HCT116 (cell line): ENCODE data around the gene SCPEP1. TPM values are rescaled to one million over a fixed set of nuclear protein-coding genes. Genes with fewer than 3 reads are reported as not detected.

Source experiments
- ATAC-seq: fragments of 200-7000 bp; cut with Tn5 transposase; 2 replicates; pipeline ENCODE4 v1.9.1; 2020; ENCODE audit warnings: mild to moderate bottlenecking, moderate library complexity
- BruUV-seq: library from RNA; stranded (reverse); fragments of 400-500 nt; replicated peaks from 2 replicates; lab custom pipeline; 2021; lab: Mats Ljungman, UMichigan
- CTCF ChIA-PET: fragments of 300-600 bp; sonication (Branson Sonifier 250); formaldehyde crosslinking; loops from one replicate; lab custom pipeline; 2021; ENCODE audit warnings: antibody characterized with exemption; lab: Charles Lee
- POLR2A ChIA-PET: fragments of 300-600, 350-600 bp; sonication (Branson Sonifier 250); formaldehyde crosslinking; loops from one replicate; lab custom pipeline; 2021; ENCODE audit warnings: antibody characterized with exemption; lab: Charles Lee
- RAD21 ChIA-PET, 2 experiments: fragments of 300-600 bp; sonication (Branson Sonifier 250); formaldehyde crosslinking; loops; one replicate each; lab custom pipeline; 2023; ENCODE audit warnings: low total read pairs in 2 of 2; ENCODE audit not compliant: uncharacterized antibody in 2 of 2, unreplicated experiment in 2 of 2, low non-redundant PET in 1 of 2; lab: Charles Lee
- DNase-seq: peaks from one replicate; pipeline ENCODE4 v3.0.0-alpha.2; 2010; ENCODE audit warnings: low read depth, low spot score
- H2AFZ ChIP-seq: fragments of 200-600 bp; shearing (Covaris generic), sonication (generic); 2 replicates; pipeline ENCODE4 v1.6.1; 2017; ENCODE audit warnings: low read depth, mixed run types, mixed read lengths, antibody characterized with exemption, low read length; ENCODE audit not compliant: poor library complexity, severe bottlenecking
- H3K27ac ChIP-seq: 2 replicates; pipeline ENCODE4 v1.5.1; 2012; ENCODE audit warnings: low read depth, low read length
- H3K27me3 ChIP-seq: fragments of 200-600 bp; sonication (generic); 2 replicates; pipeline ENCODE4 v1.6.1; 2016; ENCODE audit warnings: mixed run types, low read length, mixed read lengths; ENCODE audit not compliant: insufficient read depth
- H3K36me3 ChIP-seq, 2 experiments: fragments of 200-500 bp in 1 of 2; fragments of 200-600 bp in 1 of 2; sonication (Bioruptor generic) in 1 of 2; sonication (generic) in 1 of 2; 2 replicates each; pipeline versions ENCODE4 v1.5.1 to v1.6.1; 2014 to 2016; ENCODE audit warnings: low read length in 2 of 2, inconsistent platforms in 1 of 2, mixed read lengths in 1 of 2, mixed run types in 1 of 2; ENCODE audit not compliant: insufficient read depth in 2 of 2, control insufficient read depth in 1 of 2
- H3K4me1 ChIP-seq, 2 experiments: fragments of 200-600 bp in 1 of 2; sonication (generic) in 1 of 2; 2 replicates each; pipeline versions ENCODE4 v1.5.1 to v1.6.1; 2012 to 2017; ENCODE audit warnings: low read length in 2 of 2, inconsistent platforms in 1 of 2, mild to moderate bottlenecking in 1 of 2, mixed read lengths in 1 of 2, mixed run types in 1 of 2, moderate library complexity in 1 of 2; ENCODE audit not compliant: insufficient read depth in 2 of 2, control insufficient read depth in 1 of 2
- H3K4me2 ChIP-seq: fragments of 200-600 bp; sonication (generic); 2 replicates; pipeline ENCODE4 v1.6.1; 2017; ENCODE audit warnings: mixed run types, low read length, mixed read lengths
- H3K4me3 ChIP-seq, 2 experiments: fragments of 200-600 bp in 1 of 2; sonication (generic) in 1 of 2; replicated peaks in 1 of 2; 2 replicates each; pipeline ENCODE4 v1.5.1; 2011 to 2016; ENCODE audit warnings: low read length in 2 of 2, control low read depth in 1 of 2, low read depth in 1 of 2, mild to moderate bottlenecking in 1 of 2, mixed read lengths in 1 of 2, mixed run types in 1 of 2
- H3K79me2 ChIP-seq: fragments of 200-600 bp; sonication (generic); 2 replicates; pipeline ENCODE4 v1.6.1; 2017; ENCODE audit warnings: mild to moderate bottlenecking, mixed run types, low read length, moderate library complexity, mixed read lengths; ENCODE audit not compliant: insufficient read depth
- H3K9ac ChIP-seq: fragments of 200-600 bp; sonication (generic); 2 replicates; pipeline ENCODE4 v1.6.1; 2016; ENCODE audit warnings: low read length, mixed read lengths
- H3K9me2 ChIP-seq: fragments of 200-600 bp; sonication (generic), shearing (Covaris generic); 2 replicates; pipeline ENCODE4 v1.6.1; 2017; ENCODE audit warnings: mixed run types, mild to moderate bottlenecking, moderate library complexity; ENCODE audit not compliant: insufficient read depth
- H3K9me3 ChIP-seq, 2 experiments: fragments of 200-500 bp in 1 of 2; fragments of 200-600 bp in 1 of 2; sonication (Bioruptor generic) in 1 of 2; sonication (generic) in 1 of 2; 2 replicates each; pipeline ENCODE4 v1.6.1; 2014 to 2017; ENCODE audit warnings: low read length in 2 of 2, mixed read lengths in 2 of 2, inconsistent platforms in 1 of 2, low read depth in 1 of 2, mild to moderate bottlenecking in 1 of 2, mixed run types in 1 of 2, moderate library complexity in 1 of 2; ENCODE audit not compliant: control insufficient read depth in 1 of 2, insufficient read depth in 1 of 2
- H4K20me1 ChIP-seq: fragments of 200-600 bp; sonication (generic), shearing (Covaris generic); 2 replicates; pipeline ENCODE4 v1.6.1; 2017; ENCODE audit warnings: mixed run types, mild to moderate bottlenecking, moderate library complexity; ENCODE audit not compliant: insufficient read depth
- CBX3 ChIP-seq: IDR thresholded peaks from 2 replicates; pipeline ENCODE4 v1.6.1; 2012; ENCODE audit warnings: low read depth
- CEBPB ChIP-seq: IDR thresholded peaks from 2 replicates; pipeline ENCODE4 v1.6.1; 2012; ENCODE audit warnings: low read depth
- EZH2 ChIP-seq: fragments of 200-600 bp; sonication (generic); IDR thresholded peaks from 2 replicates; pipeline ENCODE4 v1.6.1; 2017; ENCODE audit warnings: antibody characterized with exemption, mixed run types
- JUND ChIP-seq: IDR thresholded peaks from 2 replicates; pipeline ENCODE4 v1.6.1; 2012
- POLR2A ChIP-seq: IDR thresholded peaks from 2 replicates; pipeline ENCODE4 v1.7.0; 2011; ENCODE audit warnings: borderline replicate concordance; ENCODE audit not compliant: insufficient read depth, insufficient read length; ENCODE audit errors: extremely low read depth
- RAD21 ChIP-seq: IDR thresholded peaks from 2 replicates; pipeline ENCODE4 v1.6.1; 2012; ENCODE audit warnings: low read depth, mild to moderate bottlenecking
- TCF7L2 ChIP-seq: IDR thresholded peaks from 2 replicates; pipeline ENCODE4 v1.7.0; 2011; ENCODE audit warnings: borderline replicate concordance, inconsistent platforms; ENCODE audit not compliant: insufficient read depth, insufficient read length; ENCODE audit errors: extremely low read depth
- YY1 ChIP-seq: IDR thresholded peaks from 2 replicates; pipeline ENCODE4 v1.6.1; 2011; ENCODE audit warnings: low read length, low read depth, moderate library complexity, mild to moderate bottlenecking; ENCODE audit not compliant: insufficient replicate concordance; ENCODE audit errors: extremely low read depth
- intact Hi-C: fragments of 100-400 bp; cut with micrococcal nuclease; formaldehyde crosslinking; loops from 2 replicates; pipeline ENCODE4 v1.10.0; 2022
- total RNA-seq: library from RNA; stranded (reverse); gene quantifications from one replicate; pipeline ENCODE4 v1.2.1, GENCODE V29; 2021; ENCODE audit not compliant: unreplicated experiment
- TF ChIP-seq, protein P1 (sequence below): IDR thresholded peaks from 2 replicates; pipeline ENCODE4 v1.6.1; 2012; ENCODE audit warnings: low read depth
- TF ChIP-seq, protein P2 (sequence below): IDR thresholded peaks from 2 replicates; pipeline ENCODE4 v1.6.1; 2012

The SCPEP1 gene
- total RNA-seq, 1 experiment from 2014 or later, result 28.3 TPM

DNA sequence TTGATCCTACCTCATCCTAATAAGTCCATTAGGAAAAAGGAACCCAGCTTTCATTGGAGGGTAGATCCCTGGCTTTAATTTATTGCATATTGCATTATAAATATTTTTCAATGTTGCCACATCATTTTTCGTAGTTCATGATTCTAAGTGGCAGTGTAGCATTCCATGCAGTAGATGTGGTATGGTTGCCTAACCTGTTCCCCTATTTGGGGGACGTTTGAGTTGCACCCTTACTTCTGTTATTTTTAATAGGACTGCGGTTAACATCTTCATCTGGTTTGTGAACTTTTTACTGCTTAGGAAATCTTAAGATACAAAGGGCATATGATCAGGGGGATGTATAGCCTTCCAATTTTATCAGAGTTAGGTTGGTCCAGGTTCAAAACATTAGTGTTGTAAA, 5.4 kb downstream of the SCPEP1 start:
- Histone ChIP-seq H3K27ac (no peak overlapping the region), H3K36me3 (no peaks in the 10 kb centered on the region), H3K9me3 (no peaks in the 10 kb centered on the region), H3K27me3 (no peaks in the 10 kb centered on the region), H2AFZ (no peak overlapping the region), H4K20me1 (no peaks in the 10 kb centered on the region), H3K9me2 (no peaks in the 10 kb centered on the region), H3K4me2 (no peak overlapping the region), H3K9ac (no peak overlapping the region), H3K4me1 (peaks cover 3 to 6% of the 10 kb centered on the region in 2 experiments; a peak in 2 of 4 replicates), H3K79me2 (no peaks in the 10 kb centered on the region), H3K4me3 (no peak overlapping the region)
- POLR2A ChIA-PET, result no interaction called here
- CTCF ChIA-PET, result no interaction called here
- no peak for ATAC-seq
- DNase-seq, result no peak
- intact Hi-C loops, result no loop called here
- TF ChIP-seq CEBPB, result no peak
- TF ChIP-seq, protein P1, sequence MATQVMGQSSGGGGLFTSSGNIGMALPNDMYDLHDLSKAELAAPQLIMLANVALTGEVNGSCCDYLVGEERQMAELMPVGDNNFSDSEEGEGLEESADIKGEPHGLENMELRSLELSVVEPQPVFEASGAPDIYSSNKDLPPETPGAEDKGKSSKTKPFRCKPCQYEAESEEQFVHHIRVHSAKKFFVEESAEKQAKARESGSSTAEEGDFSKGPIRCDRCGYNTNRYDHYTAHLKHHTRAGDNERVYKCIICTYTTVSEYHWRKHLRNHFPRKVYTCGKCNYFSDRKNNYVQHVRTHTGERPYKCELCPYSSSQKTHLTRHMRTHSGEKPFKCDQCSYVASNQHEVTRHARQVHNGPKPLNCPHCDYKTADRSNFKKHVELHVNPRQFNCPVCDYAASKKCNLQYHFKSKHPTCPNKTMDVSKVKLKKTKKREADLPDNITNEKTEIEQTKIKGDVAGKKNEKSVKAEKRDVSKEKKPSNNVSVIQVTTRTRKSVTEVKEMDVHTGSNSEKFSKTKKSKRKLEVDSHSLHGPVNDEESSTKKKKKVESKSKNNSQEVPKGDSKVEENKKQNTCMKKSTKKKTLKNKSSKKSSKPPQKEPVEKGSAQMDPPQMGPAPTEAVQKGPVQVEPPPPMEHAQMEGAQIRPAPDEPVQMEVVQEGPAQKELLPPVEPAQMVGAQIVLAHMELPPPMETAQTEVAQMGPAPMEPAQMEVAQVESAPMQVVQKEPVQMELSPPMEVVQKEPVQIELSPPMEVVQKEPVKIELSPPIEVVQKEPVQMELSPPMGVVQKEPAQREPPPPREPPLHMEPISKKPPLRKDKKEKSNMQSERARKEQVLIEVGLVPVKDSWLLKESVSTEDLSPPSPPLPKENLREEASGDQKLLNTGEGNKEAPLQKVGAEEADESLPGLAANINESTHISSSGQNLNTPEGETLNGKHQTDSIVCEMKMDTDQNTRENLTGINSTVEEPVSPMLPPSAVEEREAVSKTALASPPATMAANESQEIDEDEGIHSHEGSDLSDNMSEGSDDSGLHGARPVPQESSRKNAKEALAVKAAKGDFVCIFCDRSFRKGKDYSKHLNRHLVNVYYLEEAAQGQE, result no peak
- RAD21 ChIA-PET, result no interaction called here
- no TSS peak for BruUV-seq

DNA sequence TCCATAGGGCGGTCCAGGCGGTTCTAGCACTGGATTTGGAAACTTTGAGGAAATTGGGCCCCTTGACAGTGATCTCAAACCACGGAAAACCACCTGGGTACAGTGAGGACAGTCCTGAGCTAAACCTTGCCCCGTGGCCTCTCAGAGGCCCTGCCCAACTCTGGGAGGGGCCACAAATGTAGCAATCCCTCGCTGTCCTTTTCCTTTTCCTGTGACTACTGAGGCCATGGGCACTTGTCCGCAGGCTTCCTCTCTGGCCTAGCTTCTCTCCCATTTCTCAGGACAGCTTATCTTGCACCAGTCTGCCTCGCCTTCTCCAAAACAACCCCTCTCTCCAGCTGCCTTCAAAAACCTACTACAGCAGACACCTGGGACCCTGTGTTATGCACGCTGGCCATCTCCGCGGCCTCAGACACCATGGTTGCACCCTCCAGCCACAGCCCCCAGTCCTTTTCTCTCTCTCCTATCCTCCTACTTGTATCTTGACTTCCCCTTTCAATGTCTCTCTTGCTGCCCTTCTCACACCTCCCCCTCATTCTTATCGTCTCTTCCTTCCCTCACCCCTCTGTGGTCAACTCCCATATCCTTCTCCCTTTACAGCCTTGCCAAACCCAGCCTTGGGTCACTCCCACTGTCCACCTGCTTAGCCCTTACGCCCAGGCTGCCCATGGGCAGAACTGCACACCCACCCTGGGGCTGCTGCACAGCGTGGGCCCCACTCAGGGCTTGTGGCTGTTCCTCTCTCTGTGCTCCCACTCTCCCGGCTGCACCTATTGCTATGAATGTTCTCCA, 7.6 kb downstream of the SCPEP1 start:
- Histone ChIP-seq H4K20me1 (no peaks in the 10 kb centered on the region), H2AFZ (no peak overlapping the region), H3K36me3 (no peaks in the 10 kb centered on the region), H3K9ac (no peak overlapping the region), H3K4me2 (no peak overlapping the region), H3K4me3 (no peak overlapping the region), H3K9me2 (no peaks in the 10 kb centered on the region), H3K79me2 (no peaks in the 10 kb centered on the region), H3K27ac (no peak overlapping the region), H3K4me1 (no peaks in the 10 kb centered on the region), H3K27me3 (no peaks in the 10 kb centered on the region), H3K9me3 (no peaks in the 10 kb centered on the region)
- POLR2A ChIA-PET, result no interaction called here
- ATAC-seq (peak; percentile 44; the same call in 1 of the 2 replicates), DNase-seq (no peak)
- CTCF ChIA-PET, result no interaction called here
- RAD21 ChIA-PET, result no interaction called here
- BruUV-seq, result no TSS peak
- intact Hi-C loops, result no loop called here
- TF ChIP-seq, protein P2, sequence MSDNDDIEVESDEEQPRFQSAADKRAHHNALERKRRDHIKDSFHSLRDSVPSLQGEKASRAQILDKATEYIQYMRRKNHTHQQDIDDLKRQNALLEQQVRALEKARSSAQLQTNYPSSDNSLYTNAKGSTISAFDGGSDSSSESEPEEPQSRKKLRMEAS, result no peak
- TF ChIP-seq POLR2A, result no peak
- TF ChIP-seq YY1, result no peak
- no peak for TF ChIP-seq TCF7L2
- no peak for TF ChIP-seq JUND
- no peak for TF ChIP-seq RAD21
- TF ChIP-seq, protein P1, result no peak
- TF ChIP-seq CBX3, result no peak
- TF ChIP-seq EZH2, result no peak
